Neural crest cell (in vitro differentiated cells): ENCODE results near the gene CRACDL. TPM values are rescaled to one million over a fixed set of nuclear protein-coding genes. Genes with fewer than 3 reads are reported as not detected.

Experiments
- DNase-seq: peaks from one replicate; pipeline ENCODE4 v3.0.0; 2021; ENCODE audit warnings: low read depth, mixed read lengths, low spot score
- H3K27ac Mint-ChIP-seq: one replicate; pipeline ENCODE4 v1.8.0; 2021; ENCODE audit warnings: mild to moderate bottlenecking, mixed read lengths; ENCODE audit not compliant: unreplicated experiment
- H3K27me3 Mint-ChIP-seq: 2 replicates; pipeline ENCODE4 v1.8.0; 2021; ENCODE audit warnings: low read depth, mild to moderate bottlenecking, mixed read lengths
- H3K36me3 Mint-ChIP-seq: 2 replicates; pipeline ENCODE4 v1.8.0; 2021; ENCODE audit warnings: low read depth, mild to moderate bottlenecking, mixed read lengths
- H3K4me1 Mint-ChIP-seq: 2 replicates; pipeline ENCODE4 v1.8.0; 2021; ENCODE audit warnings: mixed read lengths
- H3K4me3 Mint-ChIP-seq: one replicate; pipeline ENCODE4 v1.8.0; 2021; ENCODE audit warnings: mild to moderate bottlenecking, mixed read lengths
- H3K9me3 Mint-ChIP-seq: 2 replicates; pipeline ENCODE4 v1.8.0; 2021; ENCODE audit warnings: mixed read lengths
- CTCF ChIP-seq: fragments of 200-600 bp; sonication (generic); conservative IDR thresholded peaks from 2 replicates; pipeline ENCODE4 v1.5.0; 2021; ENCODE audit warnings: antibody characterized with exemption, mild to moderate bottlenecking
- total RNA-seq: library from RNA; stranded (reverse); gene quantifications from 2 replicates; pipeline ENCODE4 v1.2.1, GENCODE V29; 2021

Gene CRACDL
- total RNA-seq, 1 donor from 2014 or later, result 0.37 TPM

- Mint-ChIP-seq H3K27me3 (peaks cover 3% of the 10 kb centered on the region), H3K4me1 (no peaks in the 10 kb centered on the region), H3K36me3 (no peaks in the 10 kb centered on the region), H3K4me3 (no peak overlapping the region), H3K27ac (no peak overlapping the region), H3K9me3 (peaks cover 2% of the 10 kb centered on the region)
- no peak for TF ChIP-seq CTCF
- DNase-seq, result no peak
These were observed 11.1 kb downstream of the CRACDL start for GRCh38 chr2:98924910-98925309.

- TF ChIP-seq CTCF, result no peak
- no peaks in the 10 kb centered on the region for H3K4me1 Mint-ChIP-seq
- H3K27me3 Mint-ChIP-seq, result peaks cover 3% of the 10 kb centered on the region
- no peak overlapping the region for H3K27ac Mint-ChIP-seq
- H3K36me3 Mint-ChIP-seq, result no peaks in the 10 kb centered on the region
- DNase-seq, result no peak
- H3K9me3 Mint-ChIP-seq, result peaks cover 2% of the 10 kb centered on the region
- no peak overlapping the region for H3K4me3 Mint-ChIP-seq
These were observed 11.8 kb downstream of the CRACDL start for GRCh38 chr2:98924038-98924830.

- H3K36me3 Mint-ChIP-seq, result no peaks in the 10 kb centered on the region
- H3K27me3 Mint-ChIP-seq, result no peaks in the 10 kb centered on the region
- no peak overlapping the region for H3K27ac Mint-ChIP-seq
- H3K4me1 Mint-ChIP-seq, result no peaks in the 10 kb centered on the region
- no peak overlapping the region for H3K4me3 Mint-ChIP-seq
- no peak for DNase-seq
- TF ChIP-seq CTCF, result peak; percentile 42
- H3K9me3 Mint-ChIP-seq, result peaks cover 6% of the 10 kb centered on the region
These were observed 12.6 kb downstream of the CRACDL start for GRCh38 chr2:98923244-98923940.

GRCh38 chr2:98921062-98921461, 15.0 kb downstream of the CRACDL start:
- Mint-ChIP-seq H3K4me1 (no peaks in the 10 kb centered on the region), H3K4me3 (no peak overlapping the region), H3K27me3 (no peaks in the 10 kb centered on the region), H3K27ac (no peak overlapping the region), H3K9me3 (peaks cover 7% of the 10 kb centered on the region), H3K36me3 (no peaks in the 10 kb centered on the region)
- no peak for DNase-seq
- no peak for TF ChIP-seq CTCF

GRCh38 chr2:98917031-98917471, 19.0 kb downstream of the CRACDL start:
- no peaks in the 10 kb centered on the region for H3K27me3 Mint-ChIP-seq
- H3K36me3 Mint-ChIP-seq, result no peaks in the 10 kb centered on the region
- no peak overlapping the region for H3K4me3 Mint-ChIP-seq
- no peaks in the 10 kb centered on the region for H3K4me1 Mint-ChIP-seq
- no peak for TF ChIP-seq CTCF
- H3K9me3 Mint-ChIP-seq, result peaks cover 7% of the 10 kb centered on the region
- H3K27ac Mint-ChIP-seq, result no peak overlapping the region
- no peak for DNase-seq
